HK-2 (cell line): ENCODE measurements around the gene ZBTB26.

Source experiments
- DNase-seq: peaks from one replicate; pipeline ENCODE4 v3.0.0-alpha.2; 2018; ENCODE audit not compliant: unreplicated experiment

Gene ZBTB26, protein sequence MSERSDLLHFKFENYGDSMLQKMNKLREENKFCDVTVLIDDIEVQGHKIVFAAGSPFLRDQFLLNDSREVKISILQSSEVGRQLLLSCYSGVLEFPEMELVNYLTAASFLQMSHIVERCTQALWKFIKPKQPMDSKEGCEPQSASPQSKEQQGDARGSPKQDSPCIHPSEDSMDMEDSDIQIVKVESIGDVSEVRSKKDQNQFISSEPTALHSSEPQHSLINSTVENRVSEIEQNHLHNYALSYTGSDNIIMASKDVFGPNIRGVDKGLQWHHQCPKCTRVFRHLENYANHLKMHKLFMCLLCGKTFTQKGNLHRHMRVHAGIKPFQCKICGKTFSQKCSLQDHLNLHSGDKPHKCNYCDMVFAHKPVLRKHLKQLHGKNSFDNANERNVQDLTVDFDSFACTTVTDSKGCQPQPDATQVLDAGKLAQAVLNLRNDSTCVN

DNA sequence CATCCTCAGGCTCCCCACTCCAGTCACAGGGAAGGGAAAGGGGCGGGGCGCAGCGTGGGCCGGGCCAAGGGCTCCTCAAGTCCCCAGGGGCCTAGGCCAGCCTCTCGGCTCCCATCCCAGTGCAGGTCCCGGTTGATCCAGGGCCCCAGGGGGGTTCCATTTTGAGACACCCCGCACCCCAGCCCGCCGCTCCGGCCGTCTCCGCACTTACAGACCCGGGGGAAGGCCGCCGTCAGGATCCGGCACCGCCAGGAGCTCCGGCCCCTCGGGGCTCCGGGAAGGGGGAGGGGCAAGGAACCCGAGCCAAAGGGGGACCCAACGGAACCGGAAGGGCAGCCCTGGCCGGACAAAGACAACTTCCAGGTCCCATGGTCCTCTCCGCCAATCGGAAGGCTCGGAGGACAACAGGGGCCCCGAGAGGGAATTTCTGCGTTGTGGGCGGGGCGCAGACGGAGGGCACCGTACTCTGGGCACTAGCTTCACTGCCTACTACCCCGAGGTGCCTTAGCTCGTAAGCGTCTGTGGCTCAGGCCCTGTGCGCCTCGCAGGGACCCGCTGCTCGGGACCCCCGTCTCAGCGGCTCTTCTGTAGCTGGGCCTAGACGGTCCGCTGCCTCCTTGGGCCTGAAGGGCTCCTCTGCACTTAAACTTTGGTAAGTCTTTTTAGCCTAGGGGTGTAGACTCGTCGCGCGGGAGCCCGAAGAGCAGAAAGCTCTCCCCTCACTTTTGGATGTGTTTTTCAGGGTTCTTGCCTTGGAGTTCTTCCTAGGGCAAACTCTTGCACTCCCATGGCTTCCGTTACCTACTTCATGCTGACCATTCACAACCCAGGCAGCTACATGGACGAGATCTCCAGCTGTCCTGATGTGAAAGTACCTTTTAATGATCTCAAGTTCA is at the start of gene ZBTB26:
TSS of gene ZBTB26 (minus strand) at position 287 of the 896 bp plus-strand sequence. CDS start 11,578 bp downstream, outside the sequence.
- peak; percentile 93 for DNase-seq

DNA sequence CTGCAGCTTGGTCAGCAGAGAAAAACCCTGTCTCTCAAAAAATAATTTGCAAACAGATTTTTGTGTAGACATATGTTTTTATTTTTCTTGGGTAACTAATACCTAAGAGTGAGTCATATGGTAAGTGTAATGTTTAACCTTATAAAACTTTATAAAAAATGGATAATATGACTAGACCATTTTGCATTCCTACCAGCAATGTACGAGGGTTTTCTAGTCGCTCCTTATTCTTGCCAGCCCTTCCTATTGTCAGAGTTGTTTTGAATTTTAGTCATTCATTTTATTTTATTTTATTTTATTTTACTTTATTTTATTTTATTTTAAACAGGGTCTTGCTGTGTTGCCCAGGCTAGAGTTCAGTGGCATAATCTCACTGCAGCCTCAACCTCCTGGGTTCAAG is 47.3 kb upstream of the ZBTB26 start:
- DNase-seq = no peak

DNA sequence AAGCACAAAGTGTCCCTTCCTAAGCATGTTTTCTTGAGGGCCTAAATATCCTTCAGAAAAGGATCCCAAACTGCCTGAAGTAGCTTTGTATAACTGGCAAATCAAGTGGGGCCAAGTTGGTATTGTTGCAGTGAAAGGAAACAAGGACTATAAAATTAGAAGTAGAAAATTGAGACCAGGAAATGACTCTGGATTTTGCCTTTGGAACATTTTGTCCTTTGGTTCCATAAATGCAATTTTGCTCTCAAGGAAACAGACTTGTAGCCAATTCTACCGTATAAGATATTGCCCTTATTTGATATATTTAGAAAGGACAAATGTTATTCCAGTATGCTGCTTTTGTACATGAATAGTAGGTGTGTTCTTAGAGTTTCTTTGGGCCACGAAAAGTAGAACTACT is 43.9 kb upstream of the ZBTB26 start:
- DNase-seq = no peak

GRCh38 chr9:122961139-122961538 is 29.8 kb upstream of the ZBTB26 start:
- no peak for DNase-seq

GRCh38 chr9:122955961-122956360 is 24.6 kb upstream of the ZBTB26 start:
- no peak for DNase-seq

GRCh38 chr9:122954253-122954691 is 23.0 kb upstream of the ZBTB26 start:
- DNase-seq = no peak

DNA sequence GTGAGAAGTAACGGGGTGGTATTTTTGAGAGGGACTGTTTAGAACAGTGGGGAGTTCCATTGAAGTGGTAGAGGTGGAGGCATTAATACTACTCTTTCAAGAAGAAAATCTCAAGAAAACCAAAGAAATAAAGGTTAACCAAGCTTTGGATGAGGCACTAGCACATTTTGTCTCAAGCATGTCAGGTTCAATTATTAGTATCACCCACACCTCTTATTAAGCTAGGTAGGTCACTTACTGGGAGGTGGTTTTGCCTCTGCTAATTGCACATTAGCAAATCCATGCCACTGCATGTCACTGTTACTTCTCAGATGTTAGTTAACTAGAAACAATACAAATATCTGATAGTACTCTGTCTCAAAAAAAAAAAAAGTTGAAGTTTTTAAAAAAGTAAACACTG is 19.7 kb upstream of the ZBTB26 start:
- DNase-seq = no peak

GRCh38 chr9:122950263-122950662 is 19.0 kb upstream of the ZBTB26 start:
- DNase-seq = no peak

DNA sequence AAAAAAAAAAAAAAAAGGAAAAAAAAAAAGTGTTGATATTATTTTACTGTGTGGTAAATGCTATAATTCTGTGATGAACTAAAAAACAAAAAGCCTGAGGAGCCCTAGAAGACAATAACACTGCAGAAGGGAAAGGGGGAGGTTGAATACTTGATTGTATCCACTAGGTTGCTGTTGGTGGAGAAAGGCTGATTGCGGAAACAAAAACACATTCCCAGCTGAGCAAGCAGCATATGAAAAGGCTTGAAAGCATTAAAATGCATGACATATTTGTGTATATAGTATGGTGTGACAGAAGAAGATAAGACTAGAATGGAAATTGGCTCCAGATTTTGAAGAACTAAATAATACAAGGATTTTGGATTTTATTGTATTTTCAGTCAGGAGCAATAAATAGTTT is 18.4 kb upstream of the ZBTB26 start:
- DNase-seq = no peak

DNA sequence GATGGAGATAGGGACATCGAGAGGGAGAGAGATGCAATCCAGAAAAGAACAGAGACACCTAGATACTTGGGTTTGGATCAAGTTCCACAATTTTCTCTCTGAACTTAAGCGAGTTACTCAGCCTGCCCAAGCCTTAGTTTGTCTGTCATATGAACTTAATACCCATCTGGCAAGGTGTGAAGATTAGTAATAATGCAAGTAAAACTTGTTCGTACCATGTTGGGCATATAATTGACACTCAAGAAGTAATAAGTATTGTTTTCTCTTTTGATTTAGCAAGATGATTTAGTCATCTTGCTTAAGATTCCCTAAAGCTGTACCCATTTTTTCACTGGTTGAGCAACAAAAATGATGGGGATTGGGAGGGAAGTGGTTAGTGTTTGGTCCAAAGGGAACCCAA is 17.0 kb upstream of the ZBTB26 start:
- DNase-seq = no peak

- no peak for DNase-seq
Measured at GRCh38 chr9:122946461-122947005, 15.2 kb upstream of the ZBTB26 start.

DNA sequence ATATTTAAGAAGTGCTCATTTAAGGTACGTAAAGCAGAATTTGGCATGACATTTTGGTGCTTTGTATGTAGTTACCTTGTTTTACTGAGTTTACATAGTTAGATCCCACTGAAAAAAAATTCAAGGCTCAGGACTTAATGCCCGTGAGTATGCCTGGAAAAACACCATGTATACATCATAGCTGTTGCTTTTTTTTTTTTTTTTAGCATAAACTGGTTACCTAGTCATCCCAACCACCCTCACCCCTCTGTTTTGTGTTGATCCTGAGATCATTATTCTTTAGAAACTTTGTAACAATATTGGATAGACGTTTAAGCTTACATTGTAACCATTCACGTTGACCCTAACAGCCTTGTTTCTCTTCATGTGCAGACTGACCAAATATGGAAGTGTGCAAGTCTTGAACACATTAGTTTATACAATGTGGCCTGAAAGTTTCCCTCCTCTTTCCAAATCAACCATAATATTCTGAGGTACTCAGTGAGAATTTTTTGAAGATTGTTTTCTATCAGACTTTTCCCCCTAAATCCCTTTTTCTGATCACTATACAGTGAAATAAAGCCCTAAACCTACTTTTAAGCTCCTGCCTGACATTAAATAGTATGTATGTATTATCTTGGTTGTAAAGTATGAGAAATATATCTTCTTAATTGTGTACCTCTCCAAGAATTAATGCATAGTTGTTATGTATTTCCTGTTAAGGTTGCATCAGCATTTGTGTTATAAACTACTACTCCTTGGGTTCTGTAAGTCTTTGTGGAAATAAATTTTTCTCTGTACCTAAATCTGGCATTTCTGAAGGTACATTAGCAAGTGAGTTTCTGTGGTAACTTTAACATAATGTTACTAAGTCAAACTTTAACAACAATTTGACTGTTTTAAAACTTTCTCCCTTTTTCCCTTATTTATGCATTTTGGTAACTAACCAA is 13.9 kb upstream of the ZBTB26 start:
- DNase-seq = no peak

- DNase-seq = peak; percentile 16
Measured at GRCh38 chr9:122941582-122942234, 10.4 kb upstream of the ZBTB26 start.

GRCh38 chr9:122940749-122941581 is 9.7 kb upstream of the ZBTB26 start, which contains the start of gene RABGAP1:
RABGAP1 (plus strand) TSS chr9:122941020; CDS start chr9:122957060, 16,040 bp downstream.
- peak; percentile 98 for DNase-seq

DNA sequence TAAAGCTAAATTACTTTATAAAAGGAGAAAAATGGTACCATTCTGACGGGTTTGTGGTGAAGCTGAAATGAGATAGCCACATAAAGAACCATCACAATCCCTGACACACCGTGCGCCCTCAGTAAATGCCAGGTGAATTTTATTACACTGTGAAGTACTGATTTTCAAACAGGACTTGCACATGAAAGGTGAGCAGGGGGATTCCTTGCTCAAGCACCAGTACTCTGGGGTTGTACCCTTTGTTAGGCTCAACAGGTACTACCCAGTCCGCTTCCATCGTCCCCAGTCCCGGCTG is 9.1 kb upstream of the ZBTB26 start:
- DNase-seq = no peak

- no peak for DNase-seq
Measured at GRCh38 chr9:122939601-122940000, 8.3 kb upstream of the ZBTB26 start.

DNA sequence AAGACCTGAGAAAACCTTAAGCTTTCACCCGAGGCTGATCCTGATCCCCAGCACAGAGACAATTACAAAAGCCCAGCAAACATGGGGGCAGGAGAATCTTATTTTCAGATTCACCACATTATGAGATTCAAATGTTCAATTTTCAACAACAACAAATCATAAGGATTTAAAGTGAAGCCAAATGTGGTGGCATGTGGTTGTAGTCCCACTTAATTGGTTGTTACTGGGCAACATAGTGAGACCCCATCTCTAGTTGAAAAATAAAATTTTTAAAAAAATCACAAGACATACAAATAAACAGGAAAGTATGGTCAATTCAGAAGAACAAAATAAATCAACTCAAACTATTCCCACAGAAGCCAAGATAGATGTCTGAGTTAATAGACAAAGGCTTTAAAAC is 5.6 kb upstream of the ZBTB26 start:
- no peak for DNase-seq

DNA sequence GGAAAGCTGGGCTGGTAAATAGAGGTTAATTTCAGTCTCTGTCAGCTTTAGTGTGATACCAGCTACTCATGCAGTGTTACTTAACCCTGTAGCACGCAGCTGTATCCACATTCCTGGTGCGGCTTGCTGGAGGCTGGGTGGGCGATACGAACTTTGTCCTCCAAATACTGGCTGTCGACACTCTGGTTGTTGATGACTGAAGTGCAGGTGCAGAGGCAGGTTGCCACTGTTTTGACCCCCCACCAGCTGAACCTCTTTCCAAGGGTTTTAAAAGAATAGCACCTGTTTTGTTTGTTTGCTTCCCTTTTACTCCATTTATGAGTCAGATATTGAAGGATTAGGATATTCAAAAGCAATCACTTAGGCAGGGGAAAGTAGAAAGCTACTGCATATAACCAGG is 5.2 kb upstream of the ZBTB26 start:
- DNase-seq = no peak

DNA sequence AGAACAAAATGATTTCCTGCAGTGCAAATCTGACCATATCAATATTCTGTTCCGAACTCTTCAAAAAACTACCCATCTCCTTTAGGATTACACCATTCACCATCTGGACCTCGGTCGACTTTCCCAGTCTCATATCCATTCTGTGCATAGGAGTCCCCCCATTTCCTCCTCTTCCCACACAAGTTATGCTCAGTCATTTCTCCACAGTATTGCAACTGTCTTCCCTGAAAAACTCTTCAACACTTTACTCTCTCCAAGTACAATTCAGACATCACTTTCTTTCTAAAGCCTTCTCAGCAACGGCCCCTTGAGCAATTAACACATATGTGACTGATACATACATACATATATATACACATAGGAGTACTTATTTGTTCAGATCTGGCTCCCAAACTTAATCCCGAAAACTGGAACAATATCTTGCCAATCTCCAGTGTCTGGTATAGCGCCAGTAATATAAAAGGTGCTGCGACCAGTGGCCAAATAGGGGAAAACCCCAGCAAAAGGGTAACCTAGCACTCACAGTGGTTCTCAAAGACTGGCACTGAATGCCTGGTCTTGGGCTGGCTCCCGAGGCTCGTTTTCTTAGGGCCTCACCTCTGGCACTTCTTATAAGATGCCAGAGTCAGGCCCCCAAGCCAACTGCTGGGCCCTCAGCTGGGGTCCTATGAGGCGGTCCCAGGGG is 629 bp downstream of the ZBTB26 start:
- no peak for DNase-seq
